ENCODE measurements around the gene SLC35E1. TPM values are rescaled to one million over a fixed set of nuclear protein-coding genes. Genes with fewer than 3 reads are reported as not detected.

SLC35E1 gene
- total RNA-seq, 1 experiment from 2014 or later: 43.5 TPM

- no peak overlapping the region for H3K4me3 ChIP-seq (ENCODE audit: low read depth in 2 of 2, low read length in 2 of 2)
- ChIA-PET CTCF (interaction anchor here (0.6 kb wide), 1 partner anchor 71 kb away, joined by 10 read pairs; no protein-coding TSS in a partner anchor), POLR2A (no interaction called here)
- intact Hi-C loops (cut with micrococcal nuclease; ENCODE audit: unreplicated experiment): no loop called here
- H3K9me3 ChIP-seq (ENCODE audit: control insufficient read depth, insufficient read depth, low read depth, low read length): no peaks in the 10 kb centered on the region
- H3K27me3 ChIP-seq (ENCODE audit: control insufficient read depth, insufficient read depth, low read length): no peaks in the 10 kb centered on the region
- no peaks in the 10 kb centered on the region for H3K36me3 ChIP-seq (ENCODE audit: control insufficient read depth, insufficient read depth, low read length)
- ATAC-seq (no peak), DNase-seq (ENCODE audit: low read depth, low spot score) (no peak)
- no peaks in the 10 kb centered on the region for H3K4me1 ChIP-seq (ENCODE audit: control insufficient read depth, insufficient read depth, low read length)
- TF ChIP-seq TCF7L2 (IDR thresholded peaks at IDR 0.05; ENCODE audit: low read depth, low read length) (no peak), POLR2AphosphoS5 (IDR thresholded peaks at IDR 0.05; ENCODE audit: low read depth, low read length) (no peak), CTCF (IDR thresholded peaks at IDR 0.05) (no peak), SIN3A (IDR thresholded peaks at IDR 0.05; ENCODE audit: borderline replicate concordance, insufficient read depth, low read depth, low read length) (no peak), REST (IDR thresholded peaks at IDR 0.05; ENCODE audit: insufficient read depth in 1 of 2, low read depth in 2 of 2, low read length in 1 of 2) (no peak)
- no peak overlapping the region for H3K27ac ChIP-seq (ENCODE audit: low read length)
- BruUV-seq (replicated peaks): no TSS peak
- in situ Hi-C loops (cut with HindIII; ENCODE audit: low pct_unique_long_range_greater_than_20kb, low sequenced_read_pairs): no loop called here
Measured at GRCh38 chr19:16613841-16614240, 41.6 kb upstream of the SLC35E1 start.

GRCh38 chr19:16612636-16613035, 40.4 kb upstream of the SLC35E1 start:
- no peak for ATAC-seq
- TF ChIP-seq REST (IDR thresholded peaks at IDR 0.05; ENCODE audit: insufficient read depth in 1 of 2, low read depth in 2 of 2, low read length in 1 of 2) (no peak), CTCF (IDR thresholded peaks at IDR 0.05) (no peak)
- no peaks in the 10 kb centered on the region for H3K9me3 ChIP-seq (ENCODE audit: control insufficient read depth, insufficient read depth, low read depth, low read length)
- in situ Hi-C loops (cut with HindIII; ENCODE audit: low pct_unique_long_range_greater_than_20kb, low sequenced_read_pairs) (no loop called here), intact Hi-C loops (cut with micrococcal nuclease; ENCODE audit: unreplicated experiment) (no loop called here)
- no peak overlapping the region for H3K4me3 ChIP-seq (ENCODE audit: low read depth in 2 of 2, low read length in 2 of 2)
- no TSS peak for BruUV-seq (replicated peaks)
- H3K27me3 ChIP-seq (ENCODE audit: control insufficient read depth, insufficient read depth, low read length): no peaks in the 10 kb centered on the region
- H3K4me1 ChIP-seq (ENCODE audit: control insufficient read depth, insufficient read depth, low read length): peaks cover 6% of the 10 kb centered on the region
- H3K27ac ChIP-seq (ENCODE audit: low read length): no peak overlapping the region
- no peaks in the 10 kb centered on the region for H3K36me3 ChIP-seq (ENCODE audit: control insufficient read depth, insufficient read depth, low read length)
- DNase-seq (ENCODE audit: low read depth, low spot score): no peak
- ChIA-PET CTCF (interaction anchor here (0.7 kb wide), 1 partner anchor 281 kb away, joined by 3 read pairs; no protein-coding TSS in a partner anchor), POLR2A (interaction anchor here (0.6 kb wide), 2 partner anchors 23 to 27 kb away, joined by 4 read pairs; no protein-coding TSS in a partner anchor)
